Measurements from ENCODE around the gene RFC1. TPM values are rescaled to one million over a fixed set of nuclear protein-coding genes. Genes with fewer than 3 reads are reported as not detected.

RFC1 gene
- total and polyA plus RNA-seq, 2 of the 4 experiments (the other 2 are of a cell fraction): 18.4 to 49.3 TPM

DNA sequence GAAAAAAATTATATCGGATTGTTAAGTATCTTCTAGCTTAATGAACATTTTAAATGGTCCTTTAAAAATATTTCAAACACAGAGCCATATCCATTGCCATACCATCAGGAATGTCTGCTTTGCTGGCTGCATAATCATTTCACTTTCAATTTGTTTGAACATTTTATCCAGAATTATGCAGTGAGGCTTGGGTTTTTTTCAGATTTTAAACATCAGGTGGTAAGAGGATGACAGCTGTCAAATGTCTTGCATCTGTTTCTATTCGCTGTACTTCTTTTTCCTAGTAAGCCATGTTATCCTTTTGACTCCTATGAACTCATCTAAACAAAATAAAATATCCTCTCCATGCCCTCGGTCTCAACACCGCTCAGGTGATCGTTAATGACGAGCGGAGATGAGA, 802 bp downstream of the RFC1 start:
- ChIA-PET POLR2A (ENCODE audit: unreplicated experiment) (no interaction called here), CTCF (no interaction called here)
- peak overlapping the region; percentile 41 for H3K23ac ChIP-seq (ENCODE audit: low read depth, low read length)
- peaks cover 16 to 38% of the 10 kb centered on the region in 2 experiments for H3K79me1 ChIP-seq (ENCODE audit: low read depth in 1 of 2, low read length in 2 of 2)
- H2AK5ac ChIP-seq (ENCODE audit: low read depth, low read length): no peak overlapping the region
- H3K27ac ChIP-seq (ENCODE audit: insufficient read depth, low read length): no peak overlapping the region
- no peak overlapping the region for H2BK120ac ChIP-seq (ENCODE audit: low read depth, low read length)
- DNase-seq (no peak), ATAC-seq (ENCODE audit: low read depth) (no peak)
- 0 out of 2 replicates have a peak overlapping the region, but pooled peaks have one; percentile 36 for H3K56ac ChIP-seq (ENCODE audit: extremely low read depth, insufficient read depth, low read length)
- H2AFZ ChIP-seq (replicated peaks; ENCODE audit: low read length, poor library complexity): peak overlapping the region; percentile 98
- no peaks in the 10 kb centered on the region for H3K27me3 ChIP-seq (ENCODE audit: control insufficient read depth, insufficient read depth, low read length)
- H2BK15ac ChIP-seq (ENCODE audit: low read depth, low read length): no peak overlapping the region
- H3K9me3 ChIP-seq (ENCODE audit: control insufficient read depth, insufficient read depth, low read length): no peaks in the 10 kb centered on the region
- peak overlapping the region; percentile 36; the same call in 1 of the 2 replicates for H3K14ac ChIP-seq (replicated peaks; ENCODE audit: low read depth, low read length)
- H3K9ac ChIP-seq (ENCODE audit: low read depth, low read length): peak overlapping the region; percentile 78
- peaks cover 4% of the 10 kb centered on the region; the same call in 1 of the 2 replicates for H3K9me1 ChIP-seq (ENCODE audit: insufficient read depth, low read length)
- 0 out of 2 replicates have a peak overlapping the region, but pooled peaks have one; percentile 2 for H3K18ac ChIP-seq (ENCODE audit: low read depth, low read length)
- peak overlapping the region; percentile 65 for H3K4me3 ChIP-seq (ENCODE audit: insufficient read depth, low read depth, low read length)
- dilution Hi-C loops (cut with HindIII; ENCODE audit: low sequenced_read_pairs, unreplicated experiment) (no loop called here), intact Hi-C loops (cut with micrococcal nuclease) (loop anchor here (5.0 kb wide), 1 partner anchor 43 kb away; no protein-coding TSS in a partner anchor), in situ Hi-C loops (cut with MboI; ENCODE audit: low sequenced_read_pairs) (no loop called here)
- H2BK5ac ChIP-seq (ENCODE audit: low read depth, low read length, poor library complexity, severe bottlenecking): no peak overlapping the region
- no CpG with 5 or more reads among the region's 7 CpGs for WGBS, 2 experiments (ENCODE audit: extremely low coverage in 2 of 2, insufficient read length in 1 of 2)
- H4K20me1 ChIP-seq (ENCODE audit: insufficient read depth, low read length): peaks cover 26% of the 10 kb centered on the region
- 0 out of 2 replicates have a peak overlapping the region, but pooled peaks have one; percentile 5 for H4K91ac ChIP-seq (ENCODE audit: insufficient read depth, low read depth, low read length)
- peak overlapping the region; percentile 64 to 83; a peak in 3 of 4 replicates for H4K8ac ChIP-seq (ENCODE audit: low read depth in 2 of 2, low read length in 2 of 2)
- BruUV-seq (replicated peaks): TSS peak; percentile 39
- H2BK20ac ChIP-seq (ENCODE audit: low read depth, low read length): no peak overlapping the region
- H3K4me2 ChIP-seq (ENCODE audit: low read depth, low read length): peak overlapping the region; percentile 87
- peak overlapping the region; percentile 79 for H2AK9ac ChIP-seq (replicated peaks; ENCODE audit: low read depth, low read length, poor library complexity)
- no peak for TF ChIP-seq RCOR1 (IDR thresholded peaks at IDR 0.05; ENCODE audit: insufficient replicate concordance, low read length)
- TF ChIP-seq POLR2A (IDR thresholded peaks at IDR 0.05; ENCODE audit: low read depth, low read length): no peak
- no peak for TF ChIP-seq MAFK (IDR thresholded peaks at IDR 0.05; ENCODE audit: low read depth, low read length)
- TF ChIP-seq CHD1 (IDR thresholded peaks at IDR 0.05; ENCODE audit: low read depth, low read length): no peak
- no peak for TF ChIP-seq CEBPB (IDR thresholded peaks at IDR 0.05; ENCODE audit: low read depth, low read length)
- no peak for TF ChIP-seq MAZ (IDR thresholded peaks at IDR 0.05; ENCODE audit: borderline replicate concordance, low read depth, low read length)
- TF ChIP-seq MXI1 (IDR thresholded peaks at IDR 0.05; ENCODE audit: borderline replicate concordance, low read depth, low read length): no peak
- TF ChIP-seq RFX5 (IDR thresholded peaks at IDR 0.05; ENCODE audit: low read depth, low read length): no peak
- TF ChIP-seq, protein P1, sequence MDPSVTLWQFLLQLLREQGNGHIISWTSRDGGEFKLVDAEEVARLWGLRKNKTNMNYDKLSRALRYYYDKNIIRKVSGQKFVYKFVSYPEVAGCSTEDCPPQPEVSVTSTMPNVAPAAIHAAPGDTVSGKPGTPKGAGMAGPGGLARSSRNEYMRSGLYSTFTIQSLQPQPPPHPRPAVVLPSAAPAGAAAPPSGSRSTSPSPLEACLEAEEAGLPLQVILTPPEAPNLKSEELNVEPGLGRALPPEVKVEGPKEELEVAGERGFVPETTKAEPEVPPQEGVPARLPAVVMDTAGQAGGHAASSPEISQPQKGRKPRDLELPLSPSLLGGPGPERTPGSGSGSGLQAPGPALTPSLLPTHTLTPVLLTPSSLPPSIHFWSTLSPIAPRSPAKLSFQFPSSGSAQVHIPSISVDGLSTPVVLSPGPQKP (IDR thresholded peaks at IDR 0.05; ENCODE audit: borderline replicate concordance, low read depth, low read length): no peak
- TF ChIP-seq BHLHE40 (IDR thresholded peaks at IDR 0.05; ENCODE audit: low read depth, low read length): no peak
- no peak for TF ChIP-seq RAD21 (IDR thresholded peaks at IDR 0.05; ENCODE audit: low read length)
- TF ChIP-seq, protein P2, sequence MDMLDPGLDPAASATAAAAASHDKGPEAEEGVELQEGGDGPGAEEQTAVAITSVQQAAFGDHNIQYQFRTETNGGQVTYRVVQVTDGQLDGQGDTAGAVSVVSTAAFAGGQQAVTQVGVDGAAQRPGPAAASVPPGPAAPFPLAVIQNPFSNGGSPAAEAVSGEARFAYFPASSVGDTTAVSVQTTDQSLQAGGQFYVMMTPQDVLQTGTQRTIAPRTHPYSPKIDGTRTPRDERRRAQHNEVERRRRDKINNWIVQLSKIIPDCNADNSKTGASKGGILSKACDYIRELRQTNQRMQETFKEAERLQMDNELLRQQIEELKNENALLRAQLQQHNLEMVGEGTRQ (IDR thresholded peaks at IDR 0.05; ENCODE audit: low read depth, low read length): no peak
- TF ChIP-seq NFE2L2 (IDR thresholded peaks at IDR 0.05; ENCODE audit: low read depth, low read length): no peak
- H3K4ac ChIP-seq (ENCODE audit: low read depth, low read length): peak overlapping the region; percentile 79
- peak overlapping the region; percentile 13; the same call in 1 of the 2 replicates for H4K5ac ChIP-seq (ENCODE audit: low read depth, low read length)
- peaks cover 3% of the 10 kb centered on the region for H3K4me1 ChIP-seq (ENCODE audit: control insufficient read depth, insufficient read depth, low read length)
- no peaks in the 10 kb centered on the region for H3K36me3 ChIP-seq (ENCODE audit: control insufficient read depth, insufficient read depth, low read length)

All from IMR-90 (cell line).